ENCODE results near the gene BAD.

BAD gene

GRCh38 chr11:64287676-64288352 lies 3.3 kb upstream of the BAD start:
- FAIRE-seq, result no peak
- no peak for DNase-seq (ENCODE audit: insufficient read length, low spot score)
- TF ChIP-seq, protein P1, sequence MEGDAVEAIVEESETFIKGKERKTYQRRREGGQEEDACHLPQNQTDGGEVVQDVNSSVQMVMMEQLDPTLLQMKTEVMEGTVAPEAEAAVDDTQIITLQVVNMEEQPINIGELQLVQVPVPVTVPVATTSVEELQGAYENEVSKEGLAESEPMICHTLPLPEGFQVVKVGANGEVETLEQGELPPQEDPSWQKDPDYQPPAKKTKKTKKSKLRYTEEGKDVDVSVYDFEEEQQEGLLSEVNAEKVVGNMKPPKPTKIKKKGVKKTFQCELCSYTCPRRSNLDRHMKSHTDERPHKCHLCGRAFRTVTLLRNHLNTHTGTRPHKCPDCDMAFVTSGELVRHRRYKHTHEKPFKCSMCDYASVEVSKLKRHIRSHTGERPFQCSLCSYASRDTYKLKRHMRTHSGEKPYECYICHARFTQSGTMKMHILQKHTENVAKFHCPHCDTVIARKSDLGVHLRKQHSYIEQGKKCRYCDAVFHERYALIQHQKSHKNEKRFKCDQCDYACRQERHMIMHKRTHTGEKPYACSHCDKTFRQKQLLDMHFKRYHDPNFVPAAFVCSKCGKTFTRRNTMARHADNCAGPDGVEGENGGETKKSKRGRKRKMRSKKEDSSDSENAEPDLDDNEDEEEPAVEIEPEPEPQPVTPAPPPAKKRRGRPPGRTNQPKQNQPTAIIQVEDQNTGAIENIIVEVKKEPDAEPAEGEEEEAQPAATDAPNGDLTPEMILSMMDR (IDR thresholded peaks at IDR 0.05; ENCODE audit: insufficient read depth, missing control alignments), result no peak

DNA sequence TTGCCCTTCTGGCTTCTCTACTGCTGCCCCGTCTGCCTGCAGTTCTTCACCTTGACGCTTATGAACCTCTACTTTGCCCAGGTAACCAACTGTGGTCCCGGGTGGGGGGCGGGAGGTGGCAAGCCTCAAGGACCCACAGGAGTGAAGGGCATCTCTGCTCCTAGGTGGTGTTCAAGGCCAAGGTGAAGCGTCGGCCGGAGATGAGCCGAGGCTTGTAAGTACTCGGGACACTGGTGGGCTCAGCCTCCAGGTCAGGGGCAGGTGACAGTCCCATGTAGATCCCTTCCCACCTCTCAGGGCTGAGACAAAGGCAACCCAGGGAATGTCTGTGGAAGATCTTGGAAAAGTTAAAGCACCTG lies 2.3 kb upstream of the BAD start:
- DNase-seq (ENCODE audit: insufficient read length, low spot score) (no peak), FAIRE-seq (no peak)
- TF ChIP-seq, protein P1 (IDR thresholded peaks at IDR 0.05; ENCODE audit: insufficient read depth, missing control alignments), result no peak

GRCh38 chr11:64285885-64286800 lies 1.7 kb upstream of the BAD start:
- TF ChIP-seq, protein P1 (IDR thresholded peaks at IDR 0.05; ENCODE audit: insufficient read depth, missing control alignments), result no peak
- DNase-seq (ENCODE audit: insufficient read length, low spot score), result no peak
- FAIRE-seq, result no peak

DNA sequence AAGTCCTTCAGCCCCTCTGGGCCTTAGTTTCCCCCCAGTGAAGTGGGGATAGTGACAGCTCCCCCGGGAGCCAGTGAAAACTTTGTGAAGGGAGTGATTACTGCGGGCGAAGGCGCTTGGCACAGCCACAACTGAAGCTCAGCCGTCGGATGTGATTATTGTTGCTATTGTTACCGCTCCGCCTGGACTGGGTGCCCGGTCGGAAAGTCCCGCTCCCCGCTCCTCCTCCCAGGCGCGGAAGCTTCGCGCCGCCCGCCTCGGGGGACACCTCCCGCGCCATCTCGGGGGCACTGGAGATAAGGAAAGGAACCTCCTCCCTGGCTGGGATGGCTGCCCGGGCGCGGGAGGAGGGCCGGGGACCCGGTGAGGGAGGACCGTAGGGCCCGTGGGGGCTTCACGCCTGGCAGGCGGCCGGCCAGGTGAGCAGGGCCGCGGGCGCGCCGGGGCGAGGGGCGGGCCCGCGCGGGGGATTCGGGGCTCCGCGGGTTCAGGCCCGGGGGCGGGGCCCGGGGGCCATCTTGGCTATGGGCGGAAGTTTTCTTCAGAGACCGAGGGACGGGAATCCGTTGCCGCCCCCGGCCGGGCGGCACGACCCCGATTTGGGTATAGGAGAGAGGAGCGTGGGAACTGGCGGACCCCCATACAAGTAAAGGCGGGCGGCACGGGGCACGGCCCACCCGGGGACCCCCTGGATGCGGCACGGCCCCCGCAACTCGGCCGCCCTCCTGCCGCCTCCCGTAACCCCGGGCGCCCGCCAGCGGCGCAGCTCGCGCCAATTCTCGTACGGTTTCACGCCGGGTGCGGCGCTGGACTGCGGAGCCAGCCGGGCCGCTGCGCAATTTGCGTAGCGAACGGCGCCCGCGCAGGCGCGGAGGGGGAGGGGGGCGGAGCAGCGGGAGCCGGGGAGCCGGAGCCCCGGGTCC lies 758 bp upstream of the BAD start, which contains the start of gene GPR137:
Gene GPR137, plus strand, starts transcription at position 887 of the 923 bp plus-strand sequence. CDS start 677 bp downstream, outside the sequence.
- DNase-seq (ENCODE audit: insufficient read length, low spot score) (peak; percentile 89), FAIRE-seq (no peak)
- TF ChIP-seq, protein P1 (IDR thresholded peaks at IDR 0.05; ENCODE audit: insufficient read depth, missing control alignments), result no peak

GRCh38 chr11:64283092-64283491 lies 1.4 kb downstream of the BAD start:
- DNase-seq (ENCODE audit: insufficient read length, low spot score), result no peak
- TF ChIP-seq, protein P1 (IDR thresholded peaks at IDR 0.05; ENCODE audit: insufficient read depth, missing control alignments), result no peak
- FAIRE-seq, result no peak

- TF ChIP-seq, protein P1 (IDR thresholded peaks at IDR 0.05; ENCODE audit: insufficient read depth, missing control alignments), result no peak
- FAIRE-seq (no peak), DNase-seq (ENCODE audit: insufficient read length, low spot score) (no peak)
Observed at GRCh38 chr11:64281957-64282770, 2.3 kb downstream of the BAD start.
